Activated CD4-positive, alpha-beta T cell treated with anti-CD3 and anti-CD28 coated beads, Interleukin-2, amount 10 ng/mL, durations not matched to agents 7 days and 5 days (primary cell): ENCODE data around the gene REM2. TPM values are rescaled to one million over a fixed set of nuclear protein-coding genes. Genes with fewer than 3 reads are reported as not detected.

Source experiments
- CTCF ChIA-PET: fragments of 350-600 bp; sonication (Branson Sonifier 250); formaldehyde crosslinking; loops from one replicate; lab custom pipeline; 2021; ENCODE audit warnings: antibody characterized with exemption; lab: Charles Lee
- POLR2A ChIA-PET: fragments of 350-600 bp; sonication (Branson Sonifier 250); formaldehyde crosslinking; loops from one replicate; lab custom pipeline; 2021; ENCODE audit warnings: antibody characterized with exemption; lab: Charles Lee
- DNase-seq: peaks from one replicate; pipeline ENCODE4 v3.0.0-alpha.2; 2020
- H3K27ac Mint-ChIP-seq: one replicate; pipeline ENCODE4 v1.8.0; 2021; ENCODE audit warnings: mild to moderate bottlenecking, moderate library complexity, mixed read lengths
- H3K27me3 Mint-ChIP-seq: one replicate; pipeline ENCODE4 v1.8.0; 2021; ENCODE audit warnings: mixed read lengths
- H3K36me3 Mint-ChIP-seq: one replicate; pipeline ENCODE4 v1.8.0; 2021; ENCODE audit warnings: low read depth, mixed read lengths
- H3K4me1 Mint-ChIP-seq: one replicate; pipeline ENCODE4 v1.8.0; 2021; ENCODE audit warnings: mixed read lengths
- H3K4me3 Mint-ChIP-seq: one replicate; pipeline ENCODE4 v1.8.0; 2021; ENCODE audit warnings: mild to moderate bottlenecking, moderate library complexity, mixed read lengths
- H3K9me3 Mint-ChIP-seq: one replicate; pipeline ENCODE4 v1.8.0; 2021; ENCODE audit warnings: mixed read lengths
- total RNA-seq, 2 experiments: library from RNA; stranded (reverse); gene quantifications; one replicate each; pipeline ENCODE4 v1.2.3, GENCODE V29; 2021

REM2 gene
- total RNA-seq, 2 experiments from 2014 or later, result 0.52 to 0.69 TPM

- ChIA-PET CTCF (interaction anchor here (0.6 to 7.9 kb wide), 8 partner anchors 11 to 314 kb away, joined by 3 to 61 read pairs (median 12); partner anchors contain the start of gene LRP10), POLR2A (interaction anchor here (0.6 kb wide), 1 partner anchor 59 kb away, joined by 3 read pairs; no protein-coding TSS in a partner anchor)
- H3K4me1 Mint-ChIP-seq, result peaks cover 38% of the 10 kb centered on the region
- H3K9me3 Mint-ChIP-seq, result no peaks in the 10 kb centered on the region
- H3K4me3 Mint-ChIP-seq, result no peak overlapping the region
- DNase-seq, result no peak
- no peak overlapping the region for H3K27ac Mint-ChIP-seq
- peaks cover 20% of the 10 kb centered on the region for H3K27me3 Mint-ChIP-seq
- H3K36me3 Mint-ChIP-seq, result no peaks in the 10 kb centered on the region
Measured at GRCh38 chr14:22884076-22884737, 1.2 kb downstream of the REM2 start.

GRCh38 chr14:22884738-22885523 is 1.9 kb downstream of the REM2 start:
- no peak for DNase-seq
- POLR2A ChIA-PET, result no interaction called here
- Mint-ChIP-seq H3K27me3 (peaks cover 20% of the 10 kb centered on the region), H3K4me3 (no peak overlapping the region), H3K9me3 (no peaks in the 10 kb centered on the region), H3K36me3 (no peaks in the 10 kb centered on the region), H3K4me1 (peaks cover 43% of the 10 kb centered on the region), H3K27ac (no peak overlapping the region)
- CTCF ChIA-PET, result interaction anchor here (0.5 to 7.9 kb wide), 8 partner anchors 12 to 315 kb away, joined by 3 to 61 read pairs (median 12); partner anchors contain the start of genes LRP10 and PRMT5

GRCh38 chr14:22885975-22886374 is 3.0 kb downstream of the REM2 start:
- Mint-ChIP-seq H3K27ac (peak overlapping the region; percentile 43), H3K4me1 (peaks cover 48% of the 10 kb centered on the region), H3K4me3 (peak overlapping the region; percentile 41), H3K27me3 (peaks cover 20% of the 10 kb centered on the region), H3K36me3 (no peaks in the 10 kb centered on the region), H3K9me3 (no peaks in the 10 kb centered on the region)
- POLR2A ChIA-PET, result no interaction called here
- CTCF ChIA-PET, result interaction anchor here (0.8 to 7.9 kb wide), 9 partner anchors 10 to 333 kb away, joined by 3 to 61 read pairs (median 5); partner anchors contain the start of gene LRP10
- DNase-seq, result no peak

GRCh38 chr14:22886500-22887259 is 3.7 kb downstream of the REM2 start:
- ChIA-PET CTCF (interaction anchor here (0.8 to 7.9 kb wide), 10 partner anchors 11 to 334 kb away, joined by 3 to 61 read pairs (median 4); partner anchors contain the start of gene LRP10), POLR2A (interaction anchor here (1.1 kb wide), 1 partner anchor 209 kb away, joined by 3 read pairs; the partner anchor contains the start of gene C14orf119)
- DNase-seq, result peak; percentile 72
- H3K27ac Mint-ChIP-seq, result peak overlapping the region; percentile 85
- H3K9me3 Mint-ChIP-seq, result no peaks in the 10 kb centered on the region
- peaks cover 48% of the 10 kb centered on the region for H3K4me1 Mint-ChIP-seq
- peaks cover 19% of the 10 kb centered on the region for H3K27me3 Mint-ChIP-seq
- no peaks in the 10 kb centered on the region for H3K36me3 Mint-ChIP-seq
- peak overlapping the region; percentile 77 for H3K4me3 Mint-ChIP-seq

DNA sequence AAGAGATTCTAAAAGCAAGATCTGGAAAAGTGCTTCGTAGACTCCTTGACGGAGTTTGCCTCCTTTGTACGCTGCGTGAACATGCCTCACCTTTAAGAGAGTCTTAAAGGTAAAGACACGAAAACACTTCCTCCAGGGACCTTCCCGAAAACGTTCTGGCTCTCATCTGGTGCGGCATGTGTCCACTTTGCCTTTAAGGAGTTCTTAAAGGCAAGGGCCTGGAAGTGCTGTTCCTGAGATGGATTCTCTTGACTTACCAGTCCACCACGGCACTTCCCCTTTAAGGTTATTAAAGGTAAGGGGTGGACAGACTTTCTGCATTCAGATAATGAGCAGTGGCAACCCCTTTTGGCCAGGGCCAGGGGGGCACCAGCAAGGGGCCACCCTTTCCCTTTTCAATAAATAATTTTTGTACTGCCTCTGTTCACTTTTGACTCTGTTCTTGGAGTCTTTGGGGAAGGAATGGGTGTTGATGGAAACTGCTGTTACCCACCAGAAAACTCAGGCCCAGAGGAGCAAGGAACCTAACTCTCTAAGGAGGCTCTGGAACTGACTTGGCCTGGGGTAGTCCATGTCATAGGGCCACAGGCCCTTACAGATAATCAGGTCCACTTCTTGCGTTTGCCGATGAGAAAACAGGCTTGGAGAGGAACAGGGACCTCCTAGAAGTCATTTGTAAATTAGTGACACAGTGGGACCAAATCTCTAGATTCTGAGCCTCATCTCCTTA is 4.4 kb downstream of the REM2 start:
- ChIA-PET POLR2A (interaction anchor here (1.1 kb wide), 1 partner anchor 208 kb away, joined by 3 read pairs; the partner anchor contains the start of gene C14orf119), CTCF (interaction anchor here (0.6 to 7.9 kb wide), 4 partner anchors 11 to 317 kb away, joined by 3 to 61 read pairs (median 17); partner anchors contain the start of gene LRP10)
- Mint-ChIP-seq H3K9me3 (no peaks in the 10 kb centered on the region), H3K27me3 (peaks cover 14% of the 10 kb centered on the region), H3K4me1 (peaks cover 49% of the 10 kb centered on the region), H3K27ac (peak overlapping the region; percentile 85), H3K4me3 (peak overlapping the region; percentile 77), H3K36me3 (peaks cover 2% of the 10 kb centered on the region)
- peak; percentile 39 for DNase-seq

DNA sequence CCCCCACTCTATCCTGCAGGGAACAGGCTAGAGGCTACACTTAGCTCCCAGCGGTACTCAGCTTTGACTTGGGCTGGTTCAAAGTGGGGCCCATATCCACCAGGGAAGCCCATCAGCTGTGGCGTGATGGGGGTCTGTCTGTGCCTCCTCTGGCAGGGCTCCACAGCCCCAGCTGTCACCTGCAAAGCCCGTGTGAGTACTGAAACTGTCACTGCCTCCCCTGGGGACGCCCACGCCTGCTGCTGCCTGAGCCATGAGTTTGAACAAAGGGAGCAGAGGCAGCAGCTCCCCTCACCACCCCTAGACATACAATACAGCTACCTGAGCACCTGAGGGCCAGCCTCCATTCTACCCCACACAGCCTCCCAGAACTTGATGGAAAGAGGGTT is 5.0 kb downstream of the REM2 start:
- H3K36me3 Mint-ChIP-seq, result peaks cover 2% of the 10 kb centered on the region
- H3K27me3 Mint-ChIP-seq, result peaks cover 12% of the 10 kb centered on the region
- H3K27ac Mint-ChIP-seq, result peak overlapping the region; percentile 85
- ChIA-PET POLR2A (no interaction called here), CTCF (interaction anchor here (0.6 to 7.9 kb wide), 4 partner anchors 10 to 318 kb away, joined by 3 to 61 read pairs (median 3); partner anchors contain the start of gene OXA1L)
- peak overlapping the region; percentile 77 for H3K4me3 Mint-ChIP-seq
- no peak for DNase-seq
- H3K9me3 Mint-ChIP-seq, result no peaks in the 10 kb centered on the region
- peaks cover 49% of the 10 kb centered on the region for H3K4me1 Mint-ChIP-seq

GRCh38 chr14:22888662-22889061 is 5.6 kb downstream of the REM2 start:
- Mint-ChIP-seq H3K4me1 (peaks cover 46% of the 10 kb centered on the region), H3K4me3 (peak overlapping the region; percentile 77), H3K9me3 (no peaks in the 10 kb centered on the region), H3K27ac (peak overlapping the region; percentile 71), H3K36me3 (peaks cover 2% of the 10 kb centered on the region), H3K27me3 (peaks cover 11% of the 10 kb centered on the region)
- ChIA-PET POLR2A (interaction anchor here (0.7 kb wide), 1 partner anchor 294 kb away, joined by 4 read pairs; no protein-coding TSS in a partner anchor), CTCF (interaction anchor here (1.0 to 7.9 kb wide), 5 partner anchors 10 to 318 kb away, joined by 3 to 61 read pairs (median 5); partner anchors contain the start of gene OXA1L)
- DNase-seq, result no peak

- Mint-ChIP-seq H3K36me3 (peaks cover 2% of the 10 kb centered on the region), H3K27ac (no peak overlapping the region), H3K4me3 (no peak overlapping the region), H3K9me3 (no peaks in the 10 kb centered on the region), H3K27me3 (peaks cover 6% of the 10 kb centered on the region), H3K4me1 (peaks cover 38% of the 10 kb centered on the region)
- no peak for DNase-seq
- ChIA-PET CTCF (interaction anchor here (0.6 to 7.9 kb wide), 9 partner anchors 8 to 89 kb away, joined by 3 to 61 read pairs (median 3); no protein-coding TSS in a partner anchor), POLR2A (no interaction called here)
Measured at GRCh38 chr14:22890416-22890815, 7.4 kb downstream of the REM2 start.

GRCh38 chr14:22892488-22892887 is 9.5 kb downstream of the REM2 start:
- Mint-ChIP-seq H3K4me3 (no peak overlapping the region), H3K9me3 (no peaks in the 10 kb centered on the region), H3K4me1 (peaks cover 24% of the 10 kb centered on the region), H3K27ac (no peak overlapping the region), H3K27me3 (no peaks in the 10 kb centered on the region), H3K36me3 (peaks cover 4% of the 10 kb centered on the region)
- ChIA-PET POLR2A (no interaction called here), CTCF (interaction anchor here (1.0 kb wide), 1 partner anchor 73 kb away, joined by 3 read pairs; no protein-coding TSS in a partner anchor)
- DNase-seq, result no peak

- Mint-ChIP-seq H3K27me3 (no peaks in the 10 kb centered on the region), H3K36me3 (peaks cover 11% of the 10 kb centered on the region), H3K4me3 (no peak overlapping the region), H3K9me3 (no peaks in the 10 kb centered on the region), H3K4me1 (peaks cover 16% of the 10 kb centered on the region), H3K27ac (no peak overlapping the region)
- ChIA-PET CTCF (interaction anchor here (1.0 kb wide), 1 partner anchor 36 kb away, joined by 3 read pairs; the partner anchor contains the start of gene PRMT5), POLR2A (interaction anchor here (0.6 kb wide), 1 partner anchor 304 kb away, joined by 3 read pairs; no protein-coding TSS in a partner anchor)
- no peak for DNase-seq
Measured at GRCh38 chr14:22893706-22894105, 10.7 kb downstream of the REM2 start.

- H3K9me3 Mint-ChIP-seq, result no peaks in the 10 kb centered on the region
- no peaks in the 10 kb centered on the region for H3K27me3 Mint-ChIP-seq
- DNase-seq, result no peak
- H3K27ac Mint-ChIP-seq, result no peak overlapping the region
- no peak overlapping the region for H3K4me3 Mint-ChIP-seq
- H3K4me1 Mint-ChIP-seq, result peaks cover 11% of the 10 kb centered on the region
- ChIA-PET CTCF (interaction anchor here (0.6 to 7.5 kb wide), 12 partner anchors 9 to 325 kb away, joined by 3 to 61 read pairs (median 6); partner anchors contain the start of genes LRP10 and REM2), POLR2A (no interaction called here)
- H3K36me3 Mint-ChIP-seq, result peaks cover 13% of the 10 kb centered on the region
Measured at GRCh38 chr14:22895402-22895801, 12.4 kb downstream of the REM2 start.
